Neural progenitor cell (in vitro differentiated cells): ENCODE results near the gene COPS3. TPM values are rescaled to one million over a fixed set of nuclear protein-coding genes. Genes with fewer than 3 reads are reported as not detected.

Source experiments
- DNase-seq: peaks from one replicate; pipeline ENCODE4 v3.0.0-alpha.2; 2016; ENCODE audit warnings: low spot score
- H2AFZ ChIP-seq: fragments of 200-600 bp; sonication (generic); replicated peaks from 2 replicates; pipeline ENCODE4 v1.6.1; 2016; ENCODE audit warnings: antibody characterized with exemption
- H3F3A ChIP-seq: fragments of 200-600 bp; sonication (generic); 2 replicates; pipeline ENCODE4 v1.6.1; 2016; ENCODE audit warnings: antibody characterized with exemption, low read depth
- H3K27ac ChIP-seq: fragments of 200-600 bp; sonication (generic); 2 replicates; pipeline ENCODE4 v1.5.1; 2016; ENCODE audit warnings: mild to moderate bottlenecking
- H3K27me3 ChIP-seq: fragments of 200-600 bp; sonication (generic); 2 replicates; pipeline ENCODE4 v1.6.1; 2016; ENCODE audit warnings: mild to moderate bottlenecking, moderate library complexity
- H3K36me3 ChIP-seq: fragments of 200-600 bp; sonication (generic); 2 replicates; pipeline ENCODE4 v1.5.1; 2016
- H3K4me1 ChIP-seq: fragments of 200-600 bp; sonication (generic); 2 replicates; pipeline ENCODE4 v1.6.1; 2016; ENCODE audit warnings: mixed run types
- H3K4me2 ChIP-seq: fragments of 200-600 bp; sonication (generic); 2 replicates; pipeline ENCODE4 v1.6.1; 2016
- H3K4me3 ChIP-seq: fragments of 200-600 bp; sonication (generic); 2 replicates; pipeline ENCODE4 v1.5.1; 2016
- H3K79me2 ChIP-seq: fragments of 200-600 bp; sonication (generic); 2 replicates; pipeline ENCODE4 v1.6.1; 2016; ENCODE audit warnings: low read depth
- H3K9ac ChIP-seq: fragments of 200-600 bp; sonication (generic); 2 replicates; pipeline ENCODE4 v1.6.1; 2016
- H3K9me3 ChIP-seq: fragments of 200-600 bp; sonication (generic); 2 replicates; pipeline ENCODE4 v1.5.1; 2016; ENCODE audit warnings: low read depth
- H4K20me1 ChIP-seq: fragments of 200-600 bp; sonication (generic); 2 replicates; pipeline ENCODE4 v1.6.1; 2016; ENCODE audit warnings: low read depth
- H3K27ac Mint-ChIP-seq: 3 replicates; pipeline ENCODE4 v1.8.0; 2021; ENCODE audit warnings: mixed read lengths
- H3K27me3 Mint-ChIP-seq: 2 replicates; pipeline ENCODE4 v1.8.0; 2022; ENCODE audit warnings: low read depth, mild to moderate bottlenecking, inconsistent platforms, moderate library complexity, mixed read lengths; ENCODE audit not compliant: insufficient read depth
- H3K36me3 Mint-ChIP-seq: 3 replicates; pipeline ENCODE4 v1.8.0; 2021; ENCODE audit warnings: mixed read lengths
- H3K4me1 Mint-ChIP-seq: 3 replicates; pipeline ENCODE4 v1.8.0; 2021; ENCODE audit warnings: mixed read lengths
- H3K4me3 Mint-ChIP-seq: 3 replicates; pipeline ENCODE4 v1.8.0; 2021; ENCODE audit warnings: mild to moderate bottlenecking, moderate library complexity, mixed read lengths
- H3K9me3 Mint-ChIP-seq: 3 replicates; pipeline ENCODE4 v1.8.0; 2020; ENCODE audit warnings: mixed read lengths
- EZH2 ChIP-seq: fragments of 200-600 bp; sonication (generic); IDR thresholded peaks from 2 replicates; pipeline ENCODE4 v1.6.1; 2017; ENCODE audit warnings: antibody characterized with exemption, mild to moderate bottlenecking, moderate library complexity
- EZH2phosphoT487 ChIP-seq: fragments of 200-600 bp; sonication (generic); IDR thresholded peaks from 2 replicates; pipeline ENCODE4 v1.6.1; 2017; ENCODE audit warnings: antibody characterized with exemption
- total RNA-seq: library from RNA; depleted of rRNA; stranded (reverse); fragments of >200 nt; gene quantifications from 2 replicates; pipeline ENCODE4 v1.2.3, GENCODE V29; 2015; ENCODE audit warnings: low replicate concordance
- TF ChIP-seq, protein P1 (sequence below): fragments of 200-600 bp; sonication (generic); IDR thresholded peaks from 2 replicates; pipeline ENCODE4 v1.5.1; 2017; ENCODE audit warnings: antibody characterized with exemption, mild to moderate bottlenecking

The COPS3 gene
- total RNA-seq, 1 donor from 2014 or later: 113 TPM

DNA sequence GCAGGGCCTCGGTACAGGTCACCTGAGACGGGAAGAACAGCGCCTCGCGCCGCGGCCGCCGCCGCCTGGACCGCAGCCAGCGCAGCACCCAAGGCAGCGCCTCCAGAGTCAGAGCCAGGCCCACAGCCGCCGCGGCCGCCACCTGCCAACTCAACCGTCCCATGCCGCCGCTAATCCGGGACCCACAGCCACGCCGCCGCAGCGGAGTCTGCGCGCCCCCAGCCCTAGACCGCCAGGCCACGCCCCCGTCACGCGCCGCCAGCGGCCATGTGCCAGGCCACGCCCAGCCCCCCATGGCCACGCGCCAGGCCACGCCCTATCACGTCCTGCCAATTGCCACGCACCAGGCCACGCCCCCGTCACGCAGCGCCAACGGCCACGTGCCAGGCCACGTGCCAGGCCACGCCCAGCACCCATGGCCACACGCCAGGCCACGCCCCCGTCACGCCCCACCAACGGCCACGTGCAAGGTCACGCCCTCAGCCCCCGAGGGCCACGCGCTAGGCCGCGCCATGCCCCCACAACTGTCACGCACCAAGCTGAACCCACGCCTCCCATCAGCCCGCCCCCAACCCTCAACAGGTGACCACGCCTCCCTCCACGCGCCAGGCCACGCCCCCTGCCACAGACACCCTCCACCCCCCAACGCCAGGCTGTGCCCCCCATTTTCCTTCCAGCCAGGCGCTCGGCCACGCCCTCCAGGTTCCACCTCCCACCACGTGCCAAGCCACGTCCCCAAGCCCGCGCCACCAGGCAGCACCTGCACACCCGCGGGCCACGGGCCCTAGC lies 74.7 kb downstream of the COPS3 start, which contains the start of gene PLD6:
TSS of gene PLD6 (minus strand) at position 210 of the 789 bp plus-strand sequence. CDS start at position 163, 47 bp downstream.
- TF ChIP-seq EZH2phosphoT487 (no peak), EZH2 (no peak)
- TF ChIP-seq, protein P1, sequence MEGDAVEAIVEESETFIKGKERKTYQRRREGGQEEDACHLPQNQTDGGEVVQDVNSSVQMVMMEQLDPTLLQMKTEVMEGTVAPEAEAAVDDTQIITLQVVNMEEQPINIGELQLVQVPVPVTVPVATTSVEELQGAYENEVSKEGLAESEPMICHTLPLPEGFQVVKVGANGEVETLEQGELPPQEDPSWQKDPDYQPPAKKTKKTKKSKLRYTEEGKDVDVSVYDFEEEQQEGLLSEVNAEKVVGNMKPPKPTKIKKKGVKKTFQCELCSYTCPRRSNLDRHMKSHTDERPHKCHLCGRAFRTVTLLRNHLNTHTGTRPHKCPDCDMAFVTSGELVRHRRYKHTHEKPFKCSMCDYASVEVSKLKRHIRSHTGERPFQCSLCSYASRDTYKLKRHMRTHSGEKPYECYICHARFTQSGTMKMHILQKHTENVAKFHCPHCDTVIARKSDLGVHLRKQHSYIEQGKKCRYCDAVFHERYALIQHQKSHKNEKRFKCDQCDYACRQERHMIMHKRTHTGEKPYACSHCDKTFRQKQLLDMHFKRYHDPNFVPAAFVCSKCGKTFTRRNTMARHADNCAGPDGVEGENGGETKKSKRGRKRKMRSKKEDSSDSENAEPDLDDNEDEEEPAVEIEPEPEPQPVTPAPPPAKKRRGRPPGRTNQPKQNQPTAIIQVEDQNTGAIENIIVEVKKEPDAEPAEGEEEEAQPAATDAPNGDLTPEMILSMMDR: no peak
- no peaks in the 10 kb centered on the region for H4K20me1 ChIP-seq
- H3K4me1 ChIP-seq: no peaks in the 10 kb centered on the region
- Mint-ChIP-seq H3K4me3 (no peak within 1 kb of the TSS), H3K27me3 (no peaks in the 10 kb centered on the region), H3K27ac (no peak within 1 kb of the TSS), H3K9me3 (no peaks in the 10 kb centered on the region), H3K4me1 (peaks cover 3% of the 10 kb centered on the region), H3K36me3 (no peaks in the 10 kb centered on the region)
- no peak within 1 kb of the TSS for H2AFZ ChIP-seq
- no peaks in the 10 kb centered on the region for H3K9me3 ChIP-seq
- no peak within 1 kb of the TSS for H3K4me2 ChIP-seq
- H3K79me2 ChIP-seq: no peaks in the 10 kb centered on the region
- DNase-seq: no peak
- no peak within 1 kb of the TSS for H3K9ac ChIP-seq
- H3F3A ChIP-seq: no peaks in the 10 kb centered on the region
- no peaks in the 10 kb centered on the region for H3K36me3 ChIP-seq
- H3K4me3 ChIP-seq: no peak within 1 kb of the TSS
- H3K27me3 ChIP-seq: no peaks in the 10 kb centered on the region
- H3K27ac ChIP-seq: no peak within 1 kb of the TSS

DNA sequence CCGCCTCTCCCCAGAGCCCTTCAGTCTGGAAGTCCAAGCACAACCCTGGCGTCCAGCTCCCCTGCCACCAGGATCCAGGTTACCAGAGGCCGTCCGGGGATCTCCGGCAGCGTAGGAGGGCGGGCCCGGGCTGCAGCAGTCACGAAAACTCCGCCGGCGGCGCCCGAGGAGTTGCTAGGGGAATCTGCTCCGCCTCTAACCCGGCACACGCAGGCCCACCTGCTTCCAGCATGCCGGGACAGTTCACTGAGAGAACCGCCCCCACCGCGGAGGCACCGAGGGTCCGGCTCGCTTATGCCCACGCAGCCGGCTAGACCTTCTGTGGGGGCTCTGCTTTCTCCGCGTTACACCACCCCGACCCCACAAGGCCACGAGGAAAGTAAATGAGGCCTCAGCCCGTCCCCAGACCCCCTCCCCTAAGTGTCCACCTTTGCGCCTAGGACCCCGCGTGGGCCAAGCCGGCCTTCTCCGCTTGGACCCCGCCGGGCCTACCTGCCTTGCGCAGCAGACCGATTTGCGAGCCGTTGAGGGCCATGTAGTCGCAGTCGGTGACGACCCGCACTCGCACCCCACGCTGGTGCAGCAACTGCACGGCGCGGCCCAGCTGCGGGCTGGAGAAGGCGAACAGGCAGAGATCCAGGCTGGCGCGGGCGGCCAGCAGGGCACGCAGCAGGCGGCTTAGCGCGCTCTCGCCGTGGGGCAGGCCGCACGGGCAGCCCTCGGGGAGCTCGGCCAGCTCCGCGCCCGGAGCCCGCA lies 75.5 kb downstream of the COPS3 start:
- H3K9ac ChIP-seq: no peak overlapping the region

GRCh38 chr17:17204635-17205231 lies 76.3 kb downstream of the COPS3 start:
- Mint-ChIP-seq H3K4me1 (peaks cover 18% of the 10 kb centered on the region), H3K27ac (no peak overlapping the region), H3K27me3 (no peaks in the 10 kb centered on the region), H3K9me3 (no peaks in the 10 kb centered on the region), H3K4me3 (no peak overlapping the region), H3K36me3 (no peaks in the 10 kb centered on the region)
- Histone ChIP-seq H3K27ac (no peak overlapping the region), H3K9ac (no peak overlapping the region), H2AFZ (no peak overlapping the region), H3F3A (no peaks in the 10 kb centered on the region), H4K20me1 (no peaks in the 10 kb centered on the region), H3K9me3 (no peaks in the 10 kb centered on the region), H3K79me2 (no peaks in the 10 kb centered on the region), H3K27me3 (no peaks in the 10 kb centered on the region), H3K4me3 (no peak overlapping the region), H3K36me3 (no peaks in the 10 kb centered on the region), H3K4me1 (peaks cover 7% of the 10 kb centered on the region), H3K4me2 (no peak overlapping the region)
- TF ChIP-seq EZH2: no peak
- TF ChIP-seq, protein P1: no peak
- DNase-seq: no peak

More for the DNA sequence above, 75.5 kb downstream of the COPS3 start:
- no peak for DNase-seq
- Histone ChIP-seq H4K20me1 (no peaks in the 10 kb centered on the region), H2AFZ (no peak overlapping the region), H3K4me2 (no peak overlapping the region), H3F3A (no peaks in the 10 kb centered on the region), H3K79me2 (no peaks in the 10 kb centered on the region), H3K27me3 (no peaks in the 10 kb centered on the region), H3K4me1 (peaks cover under 1% of the 10 kb centered on the region), H3K4me3 (no peak overlapping the region), H3K9me3 (no peaks in the 10 kb centered on the region), H3K36me3 (no peaks in the 10 kb centered on the region), H3K27ac (no peak overlapping the region)
- no peak overlapping the region for H3K27ac Mint-ChIP-seq
- no peaks in the 10 kb centered on the region for H3K36me3 Mint-ChIP-seq
- no peaks in the 10 kb centered on the region for H3K27me3 Mint-ChIP-seq
- no peak for TF ChIP-seq EZH2phosphoT487
- TF ChIP-seq, protein P1: no peak
- TF ChIP-seq EZH2: no peak
- no peak overlapping the region for H3K4me3 Mint-ChIP-seq
- H3K9me3 Mint-ChIP-seq: no peaks in the 10 kb centered on the region
- peaks cover 9% of the 10 kb centered on the region for H3K4me1 Mint-ChIP-seq
